ENCODE results near the gene LONRF2. TPM values are rescaled to one million over a fixed set of nuclear protein-coding genes. Genes with fewer than 3 reads are reported as not detected.

Gene LONRF2
- total RNA-seq, 2 experiments from 2014 or later: 0.06 to 0.08 TPM

- TF ChIP-seq CTCF (IDR thresholded peaks at IDR 0.05): no peak
- Mint-ChIP-seq H3K27ac (no peak overlapping the region), H3K36me3 (ENCODE audit: low read depth) (no peaks in the 10 kb centered on the region), H3K27me3 (peaks cover 5% of the 10 kb centered on the region), H3K9me3 (no peaks in the 10 kb centered on the region), H3K4me3 (no peak overlapping the region), H3K4me1 (ENCODE audit: low read depth) (no peaks in the 10 kb centered on the region)
- no peak overlapping the region for H3K27ac ChIP-seq (ENCODE audit: low read depth in 1 of 2, low read length in 2 of 2)
- DNase-seq (no peak), ATAC-seq (ENCODE audit: poor library complexity) (no peak)
- POLR2A ChIA-PET: no interaction called here
- intact Hi-C loops (cut with DNase I, micrococcal nuclease): loop anchor here in 1 of 2 experiments (1.0 to 5.0 kb wide), 2 partner anchors 426 to 684 kb away; no protein-coding TSS in a partner anchor
- H3K27me3 ChIP-seq (ENCODE audit: control insufficient read depth in 1 of 2, insufficient read depth in 2 of 2, low read length in 2 of 2): peaks cover 0 to 3% of the 10 kb centered on the region in 2 experiments
- H3K9me3 ChIP-seq (ENCODE audit: control insufficient read depth in 1 of 2, insufficient read depth in 1 of 2, low read length in 2 of 2): peaks cover 0 to 4% of the 10 kb centered on the region in 2 experiments
- no peaks in the 10 kb centered on the region for H3K4me1 ChIP-seq (ENCODE audit: insufficient read depth, low read length)
- H3K36me3 ChIP-seq (ENCODE audit: insufficient read depth, low read length): no peaks in the 10 kb centered on the region
- no peak overlapping the region for H3K4me3 ChIP-seq (ENCODE audit: low read length)
- CTCF ChIA-PET: interaction anchor here (0.7 kb wide), 1 partner anchor 684 kb away, joined by 3 read pairs; no protein-coding TSS in a partner anchor
These were observed 78.7 kb downstream of the LONRF2 start for GRCh38 chr2:100243631-100244030.

DNA sequence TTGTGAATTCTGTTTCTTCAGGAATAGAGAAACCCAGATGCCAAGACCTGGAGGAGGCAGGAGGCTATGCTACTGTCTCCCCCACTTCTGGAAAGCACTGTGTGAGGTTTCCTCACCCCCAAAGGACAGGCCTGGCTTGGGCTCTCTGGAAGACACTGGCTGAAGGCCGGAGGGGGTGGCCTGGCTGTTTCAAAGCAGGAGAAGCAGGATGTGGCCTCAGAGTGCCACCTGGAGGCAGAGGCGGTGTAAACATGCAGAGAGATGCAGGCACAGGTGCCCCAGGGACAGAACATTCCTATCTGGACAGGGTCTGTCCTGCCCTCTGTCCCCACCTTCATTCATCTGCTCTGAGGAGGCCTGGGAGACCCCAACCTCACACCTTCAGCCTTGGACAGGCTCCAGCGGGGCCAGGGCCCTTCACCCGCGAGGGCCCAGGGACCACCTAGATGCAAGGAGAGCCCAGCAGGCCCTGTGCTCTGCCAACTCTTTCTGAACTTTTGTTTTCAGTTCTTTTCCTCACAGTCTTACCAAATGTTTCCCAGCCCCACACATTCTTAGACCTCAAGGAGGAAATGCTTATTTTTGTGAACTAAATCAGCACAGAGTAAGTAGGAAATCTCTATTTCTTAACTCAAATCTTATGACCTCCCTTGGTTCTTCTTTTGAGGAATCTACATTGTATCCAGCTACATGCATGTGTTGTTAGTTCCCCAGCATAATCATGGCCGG, 79.2 kb downstream of the LONRF2 start:
- ChIA-PET CTCF (interaction anchor here (0.7 kb wide), 1 partner anchor 684 kb away, joined by 3 read pairs; no protein-coding TSS in a partner anchor), POLR2A (no interaction called here)
- H3K4me1 ChIP-seq (ENCODE audit: insufficient read depth, low read length): no peaks in the 10 kb centered on the region
- no peaks in the 10 kb centered on the region for H3K4me1 Mint-ChIP-seq (ENCODE audit: low read depth)
- peak; percentile 19 to 63 (median 32) for DNase-seq
- H3K36me3 ChIP-seq (ENCODE audit: insufficient read depth, low read length): no peaks in the 10 kb centered on the region
- H3K9me3 ChIP-seq (ENCODE audit: control insufficient read depth in 1 of 2, insufficient read depth in 1 of 2, low read length in 2 of 2): no peaks in the 10 kb centered on the region
- no peaks in the 10 kb centered on the region for H3K9me3 Mint-ChIP-seq
- no peak for ATAC-seq (ENCODE audit: poor library complexity)
- no peak overlapping the region for H3K4me3 Mint-ChIP-seq
- no peak overlapping the region for H3K27ac Mint-ChIP-seq
- peaks cover 2% of the 10 kb centered on the region for H3K27me3 Mint-ChIP-seq
- intact Hi-C loops (cut with DNase I, micrococcal nuclease): loop anchor here in 1 of 2 experiments (1.0 to 5.0 kb wide), 2 partner anchors 426 to 684 kb away; no protein-coding TSS in a partner anchor
- peaks cover 0 to 3% of the 10 kb centered on the region in 2 experiments for H3K27me3 ChIP-seq (ENCODE audit: control insufficient read depth in 1 of 2, insufficient read depth in 2 of 2, low read length in 2 of 2)
- no peak overlapping the region for H3K4me3 ChIP-seq (ENCODE audit: low read length)
- H3K27ac ChIP-seq (ENCODE audit: low read depth in 1 of 2, low read length in 2 of 2): no peak overlapping the region
- H3K36me3 Mint-ChIP-seq (ENCODE audit: low read depth): no peaks in the 10 kb centered on the region
- peak; percentile 62 for TF ChIP-seq CTCF (IDR thresholded peaks at IDR 0.05)

- intact Hi-C loops (cut with DNase I, micrococcal nuclease): loop anchor here in 1 of 2 experiments (5.0 kb wide), 1 partner anchor 425 kb away; no protein-coding TSS in a partner anchor
- Mint-ChIP-seq H3K4me1 (ENCODE audit: low read depth) (peaks cover 4% of the 10 kb centered on the region), H3K36me3 (ENCODE audit: low read depth) (no peaks in the 10 kb centered on the region), H3K27ac (no peak overlapping the region), H3K9me3 (no peaks in the 10 kb centered on the region), H3K4me3 (no peak overlapping the region), H3K27me3 (no peaks in the 10 kb centered on the region)
- no peaks in the 10 kb centered on the region for H3K36me3 ChIP-seq (ENCODE audit: insufficient read depth, low read length)
- ChIA-PET POLR2A (no interaction called here), CTCF (interaction anchor here (1.6 kb wide), 1 partner anchor 684 kb away, joined by 6 read pairs; no protein-coding TSS in a partner anchor)
- H3K9me3 ChIP-seq (ENCODE audit: control insufficient read depth in 1 of 2, insufficient read depth in 1 of 2, low read length in 2 of 2): no peaks in the 10 kb centered on the region
- no peak overlapping the region for H3K4me3 ChIP-seq (ENCODE audit: low read length)
- no peak for TF ChIP-seq CTCF (IDR thresholded peaks at IDR 0.05)
- H3K4me1 ChIP-seq (ENCODE audit: insufficient read depth, low read length): no peaks in the 10 kb centered on the region
- H3K27me3 ChIP-seq (ENCODE audit: control insufficient read depth in 1 of 2, insufficient read depth in 2 of 2, low read length in 2 of 2): no peaks in the 10 kb centered on the region
- no peak overlapping the region for H3K27ac ChIP-seq (ENCODE audit: low read depth in 1 of 2, low read length in 2 of 2)
- DNase-seq (no peak), ATAC-seq (ENCODE audit: poor library complexity) (no peak)
These were observed 79.8 kb downstream of the LONRF2 start for GRCh38 chr2:100242476-100242875.

All from CD4-positive, alpha-beta T cell (primary cell).